Neural progenitor cell (in vitro differentiated cells): Measurements from ENCODE around the gene NF1. TPM values are rescaled to one million over a fixed set of nuclear protein-coding genes. Genes with fewer than 3 reads are reported as not detected.

Source experiments
- DNase-seq: peaks from one replicate; pipeline ENCODE4 v3.0.0-alpha.2; 2016; ENCODE audit warnings: low spot score
- H2AFZ ChIP-seq: fragments of 200-600 bp; sonication (generic); replicated peaks from 2 replicates; pipeline ENCODE4 v1.6.1; 2016; ENCODE audit warnings: antibody characterized with exemption
- H3F3A ChIP-seq: fragments of 200-600 bp; sonication (generic); 2 replicates; pipeline ENCODE4 v1.6.1; 2016; ENCODE audit warnings: antibody characterized with exemption, low read depth
- H3K27ac ChIP-seq: fragments of 200-600 bp; sonication (generic); 2 replicates; pipeline ENCODE4 v1.5.1; 2016; ENCODE audit warnings: mild to moderate bottlenecking
- H3K27me3 ChIP-seq: fragments of 200-600 bp; sonication (generic); 2 replicates; pipeline ENCODE4 v1.6.1; 2016; ENCODE audit warnings: mild to moderate bottlenecking, moderate library complexity
- H3K36me3 ChIP-seq: fragments of 200-600 bp; sonication (generic); 2 replicates; pipeline ENCODE4 v1.5.1; 2016
- H3K4me1 ChIP-seq: fragments of 200-600 bp; sonication (generic); 2 replicates; pipeline ENCODE4 v1.6.1; 2016; ENCODE audit warnings: mixed run types
- H3K4me2 ChIP-seq: fragments of 200-600 bp; sonication (generic); 2 replicates; pipeline ENCODE4 v1.6.1; 2016
- H3K4me3 ChIP-seq: fragments of 200-600 bp; sonication (generic); 2 replicates; pipeline ENCODE4 v1.5.1; 2016
- H3K79me2 ChIP-seq: fragments of 200-600 bp; sonication (generic); 2 replicates; pipeline ENCODE4 v1.6.1; 2016; ENCODE audit warnings: low read depth
- H3K9ac ChIP-seq: fragments of 200-600 bp; sonication (generic); 2 replicates; pipeline ENCODE4 v1.6.1; 2016
- H3K9me3 ChIP-seq: fragments of 200-600 bp; sonication (generic); 2 replicates; pipeline ENCODE4 v1.5.1; 2016; ENCODE audit warnings: low read depth
- H4K20me1 ChIP-seq: fragments of 200-600 bp; sonication (generic); 2 replicates; pipeline ENCODE4 v1.6.1; 2016; ENCODE audit warnings: low read depth
- H3K27ac Mint-ChIP-seq: 3 replicates; pipeline ENCODE4 v1.8.0; 2021; ENCODE audit warnings: mixed read lengths
- H3K27me3 Mint-ChIP-seq: 2 replicates; pipeline ENCODE4 v1.8.0; 2022; ENCODE audit warnings: low read depth, mild to moderate bottlenecking, inconsistent platforms, moderate library complexity, mixed read lengths; ENCODE audit not compliant: insufficient read depth
- H3K36me3 Mint-ChIP-seq: 3 replicates; pipeline ENCODE4 v1.8.0; 2021; ENCODE audit warnings: mixed read lengths
- H3K4me1 Mint-ChIP-seq: 3 replicates; pipeline ENCODE4 v1.8.0; 2021; ENCODE audit warnings: mixed read lengths
- H3K4me3 Mint-ChIP-seq: 3 replicates; pipeline ENCODE4 v1.8.0; 2021; ENCODE audit warnings: mild to moderate bottlenecking, moderate library complexity, mixed read lengths
- H3K9me3 Mint-ChIP-seq: 3 replicates; pipeline ENCODE4 v1.8.0; 2020; ENCODE audit warnings: mixed read lengths
- CTCF ChIP-seq: fragments of 200-600 bp; sonication (generic); IDR thresholded peaks from 2 replicates; pipeline ENCODE4 v1.5.1; 2017; ENCODE audit warnings: antibody characterized with exemption, mild to moderate bottlenecking
- EZH2 ChIP-seq: fragments of 200-600 bp; sonication (generic); IDR thresholded peaks from 2 replicates; pipeline ENCODE4 v1.6.1; 2017; ENCODE audit warnings: antibody characterized with exemption, mild to moderate bottlenecking, moderate library complexity
- EZH2phosphoT487 ChIP-seq: fragments of 200-600 bp; sonication (generic); IDR thresholded peaks from 2 replicates; pipeline ENCODE4 v1.6.1; 2017; ENCODE audit warnings: antibody characterized with exemption
- total RNA-seq: library from RNA; depleted of rRNA; stranded (reverse); fragments of >200 nt; gene quantifications from 2 replicates; pipeline ENCODE4 v1.2.3, GENCODE V29; 2015; ENCODE audit warnings: low replicate concordance

Gene NF1
- total RNA-seq, 1 donor from 2014 or later: 54.8 TPM

- Histone ChIP-seq H3K4me3 (no peak overlapping the region), H3K9me3 (no peaks in the 10 kb centered on the region), H3K79me2 (no peaks in the 10 kb centered on the region), H3K4me1 (peaks cover 3% of the 10 kb centered on the region), H3K9ac (no peak overlapping the region), H3F3A (peaks cover 16% of the 10 kb centered on the region), H3K36me3 (peaks cover 3% of the 10 kb centered on the region), H3K27me3 (no peaks in the 10 kb centered on the region), H3K4me2 (no peak overlapping the region), H3K27ac (no peak overlapping the region), H4K20me1 (peaks cover 2% of the 10 kb centered on the region), H2AFZ (no peak overlapping the region)
- Mint-ChIP-seq H3K27me3 (no peaks in the 10 kb centered on the region), H3K9me3 (no peaks in the 10 kb centered on the region), H3K4me3 (no peak overlapping the region), H3K4me1 (peaks cover 10% of the 10 kb centered on the region), H3K36me3 (peaks cover 9% of the 10 kb centered on the region), H3K27ac (no peak overlapping the region)
- no peak for DNase-seq
- no peak for TF ChIP-seq EZH2
- TF ChIP-seq CTCF: no peak
- TF ChIP-seq EZH2phosphoT487: no peak
Observed at GRCh38 chr17:31374503-31374902, 279.7 kb downstream of the NF1 start.

DNA sequence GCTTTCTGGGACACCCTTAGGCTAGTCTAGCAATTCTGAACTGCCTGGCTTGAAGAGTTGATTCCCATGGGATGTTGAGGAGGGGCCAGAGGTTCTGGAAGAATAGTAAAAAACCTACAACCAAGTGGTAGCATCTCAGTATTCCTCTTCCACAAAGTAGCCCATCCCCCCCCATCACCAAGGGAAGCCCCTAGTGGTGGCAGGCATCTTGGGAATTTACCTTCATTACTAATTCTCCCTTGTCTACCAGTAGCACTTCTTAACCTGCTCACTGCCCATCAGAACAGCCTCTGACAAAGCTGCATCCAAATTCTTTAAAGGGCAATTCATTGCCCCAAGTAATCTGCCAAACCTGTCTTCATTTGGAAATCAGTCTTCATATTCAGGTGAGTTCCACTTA, 283.9 kb downstream of the NF1 start:
- no peaks in the 10 kb centered on the region for H3K9me3 Mint-ChIP-seq
- H3K27me3 ChIP-seq: no peaks in the 10 kb centered on the region
- peaks cover 7% of the 10 kb centered on the region for H3F3A ChIP-seq
- TF ChIP-seq EZH2 (no peak), CTCF (peak; percentile 38)
- H2AFZ ChIP-seq: no peak overlapping the region
- H3K4me3 ChIP-seq: no peak overlapping the region
- no peak overlapping the region for H3K4me3 Mint-ChIP-seq
- H4K20me1 ChIP-seq: no peaks in the 10 kb centered on the region
- no peaks in the 10 kb centered on the region for H3K79me2 ChIP-seq
- peak overlapping the region; percentile 52 for H3K27ac Mint-ChIP-seq
- no peak overlapping the region for H3K4me2 ChIP-seq
- H3K9me3 ChIP-seq: no peaks in the 10 kb centered on the region
- no peak overlapping the region for H3K9ac ChIP-seq
- DNase-seq: peak; percentile 39
- H3K36me3 Mint-ChIP-seq: peaks cover 15% of the 10 kb centered on the region
- H3K4me1 ChIP-seq: peaks cover 3% of the 10 kb centered on the region
- H3K4me1 Mint-ChIP-seq: peaks cover 10% of the 10 kb centered on the region
- no peaks in the 10 kb centered on the region for H3K27me3 Mint-ChIP-seq
- H3K36me3 ChIP-seq: peaks cover 3% of the 10 kb centered on the region
- H3K27ac ChIP-seq: no peak overlapping the region

DNA sequence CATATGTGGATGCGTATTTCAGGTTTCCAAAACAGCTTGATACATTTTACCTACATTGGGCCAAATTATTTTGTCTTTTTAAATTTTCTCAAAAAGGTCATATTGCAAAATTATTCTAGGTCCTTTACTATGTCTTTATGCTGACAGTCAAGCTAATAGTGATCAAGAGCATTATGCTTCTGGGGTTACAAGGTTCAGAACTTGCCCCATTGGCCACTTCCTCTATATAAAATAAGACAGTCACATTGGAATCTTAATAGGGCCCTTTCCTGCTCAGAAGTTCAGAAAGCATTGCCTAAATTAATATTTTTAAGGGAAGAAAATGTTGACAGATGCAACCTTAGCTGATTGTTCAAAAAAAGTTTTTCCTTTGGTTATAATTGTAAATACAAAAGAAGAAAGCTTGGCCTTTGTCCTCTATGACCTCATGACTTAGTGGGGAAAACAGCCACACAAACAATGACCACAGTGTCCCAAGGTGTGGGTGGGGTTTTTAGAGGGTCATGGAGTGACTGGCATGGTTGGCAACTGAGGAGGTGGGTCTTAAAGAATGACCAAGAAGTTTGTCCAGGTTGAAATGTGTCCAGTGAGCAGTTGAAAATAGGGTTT, 284.9 kb downstream of the NF1 start:
- H3K9ac ChIP-seq: no peak overlapping the region
- no peaks in the 10 kb centered on the region for H3K79me2 ChIP-seq
- DNase-seq: no peak
- H2AFZ ChIP-seq: no peak overlapping the region
- H3K4me1 Mint-ChIP-seq: peaks cover 10% of the 10 kb centered on the region
- H3K4me1 ChIP-seq: peaks cover 3% of the 10 kb centered on the region
- H3F3A ChIP-seq: peaks cover 5% of the 10 kb centered on the region
- no peak overlapping the region for H3K27ac ChIP-seq
- H3K36me3 ChIP-seq: peaks cover 3% of the 10 kb centered on the region
- no peaks in the 10 kb centered on the region for H3K27me3 ChIP-seq
- no peak overlapping the region for H3K4me3 Mint-ChIP-seq
- no peaks in the 10 kb centered on the region for H3K27me3 Mint-ChIP-seq
- no peak overlapping the region for H3K4me2 ChIP-seq
- H3K4me3 ChIP-seq: no peak overlapping the region
- no peaks in the 10 kb centered on the region for H3K9me3 ChIP-seq
- TF ChIP-seq EZH2 (no peak), CTCF (no peak)
- H3K36me3 Mint-ChIP-seq: peaks cover 13% of the 10 kb centered on the region
- no peaks in the 10 kb centered on the region for H4K20me1 ChIP-seq
- no peak overlapping the region for H3K27ac Mint-ChIP-seq
- no peaks in the 10 kb centered on the region for H3K9me3 Mint-ChIP-seq
